ENCODE measurements around the gene HSH2D. TPM values are rescaled to one million over a fixed set of nuclear protein-coding genes. Genes with fewer than 3 reads are reported as not detected.

Gene HSH2D
- total and polyA plus RNA-seq, 4 donors = 5.5 to 9.3 (median 6.4) TPM

DNA sequence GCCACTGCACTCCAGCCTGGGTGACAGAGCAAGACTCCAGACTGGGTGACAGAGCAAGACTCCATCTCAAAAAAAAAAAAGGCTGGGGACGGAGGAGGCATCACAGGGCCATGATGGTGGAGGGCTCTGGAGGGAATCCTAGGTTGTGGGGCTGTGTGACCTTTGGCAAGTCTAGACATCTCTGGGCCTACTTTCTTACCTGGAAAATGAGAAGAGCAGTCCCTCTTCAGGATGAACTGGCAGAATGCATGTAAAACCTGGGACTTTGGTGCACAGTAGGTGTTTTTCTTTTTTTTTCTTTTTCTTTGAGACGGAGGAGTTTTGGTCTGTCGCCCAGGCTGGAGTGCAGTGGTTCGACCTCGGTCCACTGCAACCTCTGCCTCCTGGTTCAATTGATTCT lies 16.2 kb downstream of the HSH2D start:
- no peak overlapping the region for H3K9ac ChIP-seq (ENCODE audit: insufficient read depth in 1 of 2, low read length in 2 of 2)
- 94% methylated on average over 5 of the region's 5 CpGs for WGBS, 2 donors
- H3K4me3 ChIP-seq = no peak overlapping the region
- no peaks in the 10 kb centered on the region for H3K4me1 ChIP-seq (ENCODE audit: control insufficient read depth in 5 of 5, insufficient read depth in 5 of 5, low read length in 5 of 5)
- H3K27me3 ChIP-seq (ENCODE audit: control insufficient read depth in 3 of 3, insufficient read depth in 3 of 3, low read length in 2 of 3) = no peaks in the 10 kb centered on the region
- H3K36me3 ChIP-seq (ENCODE audit: control insufficient read depth in 4 of 4, insufficient read depth in 4 of 4, low read length in 4 of 4) = peaks cover 0 to 3% (median 0%) of the 10 kb centered on the region in 4 donors
- DNase-seq (no peak), ATAC-seq (ENCODE audit: insufficient read depth, low FRiP score) (no peak)
- no peak overlapping the region for H3K27ac ChIP-seq (ENCODE audit: low read depth in 1 of 2, low read length in 1 of 2)
- TF ChIP-seq, protein P1, sequence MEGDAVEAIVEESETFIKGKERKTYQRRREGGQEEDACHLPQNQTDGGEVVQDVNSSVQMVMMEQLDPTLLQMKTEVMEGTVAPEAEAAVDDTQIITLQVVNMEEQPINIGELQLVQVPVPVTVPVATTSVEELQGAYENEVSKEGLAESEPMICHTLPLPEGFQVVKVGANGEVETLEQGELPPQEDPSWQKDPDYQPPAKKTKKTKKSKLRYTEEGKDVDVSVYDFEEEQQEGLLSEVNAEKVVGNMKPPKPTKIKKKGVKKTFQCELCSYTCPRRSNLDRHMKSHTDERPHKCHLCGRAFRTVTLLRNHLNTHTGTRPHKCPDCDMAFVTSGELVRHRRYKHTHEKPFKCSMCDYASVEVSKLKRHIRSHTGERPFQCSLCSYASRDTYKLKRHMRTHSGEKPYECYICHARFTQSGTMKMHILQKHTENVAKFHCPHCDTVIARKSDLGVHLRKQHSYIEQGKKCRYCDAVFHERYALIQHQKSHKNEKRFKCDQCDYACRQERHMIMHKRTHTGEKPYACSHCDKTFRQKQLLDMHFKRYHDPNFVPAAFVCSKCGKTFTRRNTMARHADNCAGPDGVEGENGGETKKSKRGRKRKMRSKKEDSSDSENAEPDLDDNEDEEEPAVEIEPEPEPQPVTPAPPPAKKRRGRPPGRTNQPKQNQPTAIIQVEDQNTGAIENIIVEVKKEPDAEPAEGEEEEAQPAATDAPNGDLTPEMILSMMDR (IDR thresholded peaks at IDR 0.05; ENCODE audit: control extremely low read depth, extremely low read depth) = no peak
- H3K9me3 ChIP-seq (ENCODE audit: control insufficient read depth in 4 of 4, insufficient read depth in 3 of 4, low read length in 3 of 4) = no peaks in the 10 kb centered on the region

DNA sequence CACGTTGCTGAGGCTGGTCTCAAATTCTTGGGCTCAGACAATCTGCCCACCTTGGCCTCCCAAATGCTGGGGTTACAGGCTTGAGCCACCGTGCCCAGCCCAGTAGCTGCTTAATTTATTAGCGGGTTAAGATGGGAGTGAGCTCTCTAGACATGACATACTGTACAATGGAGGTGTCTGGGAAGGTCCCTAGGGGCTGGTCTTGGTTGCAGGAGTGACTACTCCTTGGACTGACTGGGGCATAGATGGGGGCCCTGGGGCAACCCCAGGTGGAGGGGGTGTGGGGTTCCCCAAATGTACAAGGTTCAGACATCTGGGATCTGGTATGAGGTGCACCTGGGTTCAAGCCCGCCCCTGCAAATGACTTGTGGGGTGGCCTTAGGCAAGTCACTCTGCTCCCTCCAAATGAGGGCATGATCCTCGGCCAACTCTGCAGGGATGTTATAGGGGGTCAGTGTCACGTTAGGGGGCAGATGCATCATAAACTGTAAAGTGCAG lies 17.0 kb downstream of the HSH2D start:
- Histone ChIP-seq H3K9ac (ENCODE audit: insufficient read depth in 1 of 2, low read length in 2 of 2) (no peak overlapping the region), H3K9me3 (ENCODE audit: control insufficient read depth in 4 of 4, insufficient read depth in 3 of 4, low read length in 3 of 4) (no peaks in the 10 kb centered on the region), H3K27ac (ENCODE audit: low read depth in 1 of 2, low read length in 1 of 2) (no peak overlapping the region), H3K4me3 (no peak overlapping the region), H3K4me1 (ENCODE audit: control insufficient read depth in 5 of 5, insufficient read depth in 5 of 5, low read length in 5 of 5) (no peaks in the 10 kb centered on the region), H3K36me3 (ENCODE audit: control insufficient read depth in 4 of 4, insufficient read depth in 4 of 4, low read length in 4 of 4) (peaks cover 0 to 3% (median 0%) of the 10 kb centered on the region in 4 donors), H3K27me3 (ENCODE audit: control insufficient read depth in 3 of 3, insufficient read depth in 3 of 3, low read length in 2 of 3) (no peaks in the 10 kb centered on the region)
- no peak for ATAC-seq (ENCODE audit: insufficient read depth, low FRiP score)
- 68 to 84% methylated on average over 6 of the region's 6 CpGs for WGBS, 2 donors
- DNase-seq = no peak
- TF ChIP-seq, protein P1 (IDR thresholded peaks at IDR 0.05; ENCODE audit: control extremely low read depth, extremely low read depth) = no peak

DNA sequence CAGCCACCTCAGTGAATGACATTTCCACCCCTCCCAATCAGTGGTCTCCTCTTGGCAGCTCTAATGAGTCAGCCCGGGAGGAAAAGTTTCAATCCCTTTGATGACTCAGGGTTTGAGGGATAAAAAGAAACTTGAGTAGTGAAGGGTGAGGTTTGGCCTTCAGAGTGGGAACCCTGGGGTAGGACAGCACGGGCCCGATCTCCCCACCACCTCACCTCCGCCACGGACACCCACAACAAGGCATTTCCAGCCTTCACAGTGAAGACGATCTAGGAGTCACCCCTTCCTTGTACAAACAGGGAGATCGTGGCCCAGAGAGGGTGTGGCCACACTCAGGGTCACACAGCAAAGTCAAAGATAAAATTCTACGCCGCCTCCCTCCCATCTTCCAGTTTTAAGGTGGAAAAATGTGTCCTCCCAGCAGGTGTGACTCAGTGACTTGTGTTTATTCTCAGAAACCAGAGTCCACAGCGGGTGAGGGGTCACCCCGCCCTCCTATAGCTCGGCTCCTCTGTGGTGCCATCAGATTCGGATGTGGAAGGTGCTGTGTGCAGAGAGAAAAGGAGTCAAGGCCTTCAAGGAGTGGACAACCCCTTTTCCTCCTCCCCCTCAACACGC lies 17.6 kb downstream of the HSH2D start:
- DNase-seq (no peak), ATAC-seq (ENCODE audit: insufficient read depth, low FRiP score) (no peak)
- TF ChIP-seq, protein P1 (IDR thresholded peaks at IDR 0.05; ENCODE audit: control extremely low read depth, extremely low read depth) = no peak
- Histone ChIP-seq H3K27ac (ENCODE audit: low read depth in 1 of 2, low read length in 1 of 2) (no peak overlapping the region), H3K9me3 (ENCODE audit: control insufficient read depth in 4 of 4, insufficient read depth in 3 of 4, low read length in 3 of 4) (no peaks in the 10 kb centered on the region), H3K27me3 (ENCODE audit: control insufficient read depth in 3 of 3, insufficient read depth in 3 of 3, low read length in 2 of 3) (no peaks in the 10 kb centered on the region), H3K4me3 (no peak overlapping the region), H3K36me3 (ENCODE audit: control insufficient read depth in 4 of 4, insufficient read depth in 4 of 4, low read length in 4 of 4) (peaks cover 0 to 3% (median 0%) of the 10 kb centered on the region in 4 donors), H3K9ac (ENCODE audit: insufficient read depth in 1 of 2, low read length in 2 of 2) (no peak overlapping the region), H3K4me1 (ENCODE audit: control insufficient read depth in 5 of 5, insufficient read depth in 5 of 5, low read length in 5 of 5) (no peaks in the 10 kb centered on the region)
- 70 to 77% methylated on average over 14 of the region's 14 CpGs for WGBS, 2 donors

DNA sequence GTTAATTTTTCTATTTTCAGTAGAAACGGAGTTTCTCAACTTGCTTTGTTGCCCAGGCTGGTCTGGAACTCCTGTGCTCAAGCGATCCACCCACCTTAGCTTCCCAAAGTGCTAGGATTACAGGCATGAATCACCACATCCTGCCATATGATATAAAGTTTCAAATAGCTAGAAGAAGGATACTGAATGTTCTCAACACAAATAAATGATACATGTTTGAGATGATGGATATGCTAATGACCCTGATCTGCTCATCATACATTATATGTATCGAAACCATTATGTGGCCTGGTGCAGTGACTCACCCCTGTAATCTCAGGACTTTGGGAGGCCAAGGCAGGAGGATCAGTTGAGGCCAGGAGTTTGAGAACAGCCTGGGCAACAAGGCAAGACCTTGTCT lies 18.4 kb downstream of the HSH2D start:
- Histone ChIP-seq H3K36me3 (ENCODE audit: control insufficient read depth in 4 of 4, insufficient read depth in 4 of 4, low read length in 4 of 4) (peaks cover 0 to 3% (median 0%) of the 10 kb centered on the region in 4 donors), H3K27me3 (ENCODE audit: control insufficient read depth in 3 of 3, insufficient read depth in 3 of 3, low read length in 2 of 3) (no peaks in the 10 kb centered on the region), H3K27ac (ENCODE audit: low read depth in 1 of 2, low read length in 1 of 2) (no peak overlapping the region), H3K9me3 (ENCODE audit: control insufficient read depth in 4 of 4, insufficient read depth in 3 of 4, low read length in 3 of 4) (no peaks in the 10 kb centered on the region), H3K9ac (ENCODE audit: insufficient read depth in 1 of 2, low read length in 2 of 2) (no peak overlapping the region), H3K4me1 (ENCODE audit: control insufficient read depth in 5 of 5, insufficient read depth in 5 of 5, low read length in 5 of 5) (no peaks in the 10 kb centered on the region), H3K4me3 (no peak overlapping the region)
- no peak for DNase-seq
- TF ChIP-seq, protein P1 (IDR thresholded peaks at IDR 0.05; ENCODE audit: control extremely low read depth, extremely low read depth) = no peak
- WGBS, 2 donors = 74 to 76% methylated on average over 3 of the region's 3 CpGs
- no peak for ATAC-seq (ENCODE audit: insufficient read depth, low FRiP score)

Measured in lung (tissue), 12 donors.